Measurements from ENCODE around the gene CFAP58.

CFAP58 gene

DNA sequence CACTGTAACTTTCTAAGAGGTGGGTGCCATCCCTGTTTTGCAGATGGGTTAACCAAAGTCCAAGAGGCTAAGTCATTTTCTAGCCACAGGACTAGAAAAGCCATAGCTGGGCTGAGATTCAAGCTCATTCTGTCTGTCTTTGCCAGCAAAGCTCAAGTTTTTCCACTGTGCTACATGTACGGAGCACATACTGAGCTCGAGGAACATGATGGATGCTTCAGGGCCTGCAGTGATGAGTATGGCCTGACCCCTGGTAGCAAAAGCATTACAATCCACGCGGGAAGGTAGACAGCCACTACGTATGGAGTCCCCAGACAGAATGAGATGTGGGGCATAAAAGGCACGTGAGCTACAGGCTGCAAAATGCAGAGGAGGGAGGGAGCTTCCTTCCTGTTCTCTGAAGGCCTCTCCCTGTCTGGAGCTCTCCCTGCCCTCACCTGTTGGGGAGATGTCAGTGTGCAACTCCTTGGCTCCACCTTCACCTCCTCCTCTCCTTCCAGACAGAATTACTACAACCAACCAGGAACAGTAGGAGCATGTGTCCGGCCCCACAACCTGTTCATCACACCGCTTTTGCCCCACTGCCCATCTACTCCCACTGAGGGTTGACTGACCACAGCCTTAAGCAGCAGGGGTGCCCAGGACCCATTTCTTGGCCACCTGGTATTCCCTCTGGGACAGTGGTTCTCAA is 31.8 kb upstream of the CFAP58 start:
- FAIRE-seq = no peak

- no peak for FAIRE-seq
These were observed 31.2 kb upstream of the CFAP58 start for GRCh38 chr10:104322416-104322782.

DNA sequence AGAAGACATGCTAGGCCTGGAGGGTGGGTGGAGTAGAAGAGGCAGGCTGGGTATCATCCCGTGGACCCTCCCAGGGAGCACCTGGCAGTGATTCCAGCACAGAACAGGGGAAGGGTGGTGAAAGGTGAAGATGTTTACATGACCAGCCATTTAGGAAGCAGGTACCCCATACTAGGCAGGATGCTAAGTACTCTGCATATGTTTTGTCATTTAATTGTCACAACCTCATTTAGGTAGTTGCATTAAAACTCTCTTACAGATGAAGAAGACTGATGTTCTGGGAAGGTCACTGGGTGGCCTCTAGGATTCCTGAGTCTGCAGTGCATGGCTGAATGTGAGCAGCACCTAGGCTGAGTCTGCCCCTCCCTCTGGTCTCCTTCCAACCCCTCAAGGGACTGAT is 30.5 kb upstream of the CFAP58 start:
- FAIRE-seq = no peak

DNA sequence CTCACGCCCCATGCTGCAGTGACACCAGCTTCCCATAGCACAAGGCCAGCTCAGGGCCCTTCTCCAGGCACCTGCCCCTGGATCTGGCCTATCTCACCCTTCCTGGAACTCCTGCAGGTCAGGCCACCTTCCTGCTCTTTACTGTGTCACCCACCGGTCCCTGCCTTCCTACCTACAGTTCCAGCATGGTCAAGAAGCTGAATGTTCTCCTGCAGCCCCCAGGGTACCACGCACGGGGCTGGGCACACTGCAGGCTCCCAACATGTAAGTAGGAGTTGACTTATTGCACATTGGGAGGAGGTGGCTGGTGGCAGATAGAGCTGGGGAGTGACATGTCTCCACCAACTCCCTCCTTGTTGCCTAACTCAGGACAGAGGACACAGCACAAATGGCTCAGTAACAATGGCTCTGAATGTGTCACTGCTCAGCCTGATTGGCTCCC is 29.9 kb upstream of the CFAP58 start:
- FAIRE-seq = no peak

GRCh38 chr10:104324221-104324686 is 29.4 kb upstream of the CFAP58 start:
- FAIRE-seq = no peak

DNA sequence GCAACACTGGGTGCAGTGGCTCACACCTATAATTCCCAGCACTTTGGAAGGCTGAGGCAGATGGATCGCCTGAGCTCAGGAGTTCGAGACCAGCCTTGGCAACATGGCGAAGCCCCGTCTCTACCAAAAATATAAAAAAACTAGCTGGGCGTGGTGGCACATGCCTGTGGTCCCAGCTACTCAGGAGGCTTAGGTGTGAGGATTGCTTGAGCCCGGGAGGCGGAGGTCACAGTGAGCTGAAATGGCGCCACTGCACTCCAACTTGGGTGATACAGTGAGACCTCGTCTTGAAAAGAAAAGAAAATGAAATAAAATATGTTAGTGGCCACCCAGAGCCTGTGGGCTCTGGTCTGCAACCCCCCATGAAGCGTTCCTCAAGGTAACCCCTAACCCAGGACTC is 28.7 kb upstream of the CFAP58 start:
- no peak for FAIRE-seq

DNA sequence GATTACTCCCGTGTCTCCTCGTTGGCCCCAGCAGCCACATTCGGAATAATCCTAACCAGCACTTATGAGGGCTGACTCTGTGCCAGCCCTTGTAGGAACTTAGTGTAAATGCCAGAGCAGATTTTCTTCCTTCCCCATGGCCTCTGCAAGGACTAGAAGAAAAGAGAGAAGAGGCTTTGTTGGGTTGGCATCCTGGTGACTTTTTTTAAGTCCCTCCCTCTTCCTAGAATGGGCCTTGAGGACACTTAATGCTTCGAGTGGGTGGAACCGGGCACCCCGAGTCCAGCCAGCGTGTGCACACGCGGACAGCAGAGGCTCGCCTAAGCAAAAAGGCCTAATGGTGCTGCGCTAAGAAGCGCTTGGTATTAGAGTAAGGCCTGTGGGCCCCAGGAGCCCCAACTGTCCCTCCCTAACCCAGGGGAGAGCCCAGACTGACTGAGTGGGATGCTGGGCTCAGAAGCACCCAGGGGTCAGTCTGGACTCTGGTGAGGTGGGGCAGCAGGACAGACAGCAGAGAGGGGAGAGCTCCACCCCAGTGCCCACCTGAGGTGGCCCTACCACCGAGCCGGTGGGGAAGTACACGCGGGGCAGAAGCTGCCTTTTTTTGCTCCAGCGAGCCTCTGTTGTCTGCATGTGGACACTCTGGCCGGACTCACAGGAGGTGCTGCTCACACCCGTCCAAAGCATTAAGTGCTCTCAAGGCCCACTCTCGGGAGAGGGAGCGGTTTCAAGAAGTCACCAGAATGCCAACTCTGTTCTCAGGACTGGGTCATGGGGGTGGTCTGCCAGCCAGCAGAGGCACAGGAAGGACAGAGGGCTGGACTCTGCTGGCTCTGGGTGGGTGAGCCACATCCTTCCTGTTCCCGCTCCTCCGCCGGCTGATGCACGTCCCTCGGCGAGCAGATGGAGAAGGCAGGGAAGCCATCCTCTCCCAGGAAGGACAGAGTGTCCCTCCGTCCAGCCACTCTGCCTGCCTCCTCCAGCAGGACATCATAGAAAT is 27.9 kb upstream of the CFAP58 start:
- FAIRE-seq = no peak

GRCh38 chr10:104326991-104327610 is 26.5 kb upstream of the CFAP58 start:
- no peak for FAIRE-seq

- FAIRE-seq = no peak
These were observed 25.6 kb upstream of the CFAP58 start for GRCh38 chr10:104327745-104328645.

DNA sequence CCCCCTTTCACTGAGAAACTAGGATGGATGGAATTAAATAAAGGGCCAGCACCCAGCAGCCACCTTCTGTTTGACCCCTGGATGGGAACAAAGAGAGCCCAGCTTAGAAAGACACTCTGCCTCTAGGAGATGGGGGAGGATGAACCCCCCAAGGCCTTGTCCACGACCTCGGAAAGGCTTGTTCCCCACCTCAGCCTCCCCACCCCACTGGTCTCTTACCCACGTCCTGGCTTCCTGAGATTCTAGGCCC is 25.1 kb upstream of the CFAP58 start:
- FAIRE-seq = no peak

DNA sequence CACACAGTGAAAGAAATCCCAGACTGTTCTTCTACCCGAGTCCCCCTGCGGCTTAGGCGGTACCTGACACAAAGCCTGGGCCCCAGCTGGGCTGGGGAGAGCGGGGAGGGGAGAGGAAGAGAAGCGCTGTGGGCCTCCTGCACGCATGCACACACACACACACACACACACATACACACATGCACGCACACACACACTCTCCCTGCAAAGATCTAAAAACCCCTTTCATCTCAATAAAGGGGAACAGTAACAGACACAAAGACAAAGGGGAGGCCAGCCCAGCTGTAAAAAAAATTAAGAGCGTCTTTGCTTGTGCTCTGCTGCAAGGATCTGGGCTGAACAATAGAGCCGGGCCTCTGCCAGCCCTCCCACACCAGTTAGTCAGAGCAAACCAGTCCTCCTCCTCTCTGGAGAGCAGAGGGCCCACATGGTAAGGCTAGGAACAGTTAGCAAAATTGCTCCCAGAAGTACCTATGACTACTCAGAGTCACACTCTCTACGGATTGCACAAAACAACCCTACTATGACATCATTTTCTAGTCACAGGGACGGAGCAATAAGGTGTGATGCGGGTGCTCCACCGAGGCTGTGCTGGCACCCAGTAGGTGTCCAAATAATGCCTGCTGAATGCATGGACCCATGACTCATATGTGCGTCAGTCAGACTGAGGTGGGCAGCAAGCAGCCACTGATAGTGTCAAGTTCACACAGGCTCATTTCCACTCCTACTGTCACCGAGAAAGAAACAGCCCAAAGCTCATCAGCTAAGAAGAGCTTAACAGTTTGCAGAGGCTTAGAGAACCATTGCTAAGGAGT is 24.5 kb upstream of the CFAP58 start:
- no peak for FAIRE-seq

DNA sequence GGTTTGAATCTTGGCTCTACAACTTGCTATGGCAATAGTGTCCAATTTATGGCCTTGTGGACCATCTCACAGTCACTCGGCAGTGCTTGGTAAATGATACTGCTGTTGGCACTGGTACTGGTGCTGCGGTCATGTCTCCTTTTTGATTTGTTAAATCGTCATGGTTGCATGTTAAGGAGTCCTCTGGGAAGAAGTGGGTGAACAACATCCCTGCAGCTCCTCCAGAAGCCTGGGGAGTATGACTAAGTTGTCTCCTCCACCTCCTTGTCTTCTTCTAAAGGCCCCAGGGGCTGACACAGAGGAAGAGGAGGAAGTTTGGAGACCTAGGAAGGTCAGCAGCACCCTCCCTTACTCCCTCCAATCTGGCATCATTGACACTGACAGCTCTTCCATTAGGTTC is 23.9 kb upstream of the CFAP58 start:
- no peak for FAIRE-seq

- FAIRE-seq = no peak
These were observed 23.2 kb upstream of the CFAP58 start for GRCh38 chr10:104330168-104331110.

DNA sequence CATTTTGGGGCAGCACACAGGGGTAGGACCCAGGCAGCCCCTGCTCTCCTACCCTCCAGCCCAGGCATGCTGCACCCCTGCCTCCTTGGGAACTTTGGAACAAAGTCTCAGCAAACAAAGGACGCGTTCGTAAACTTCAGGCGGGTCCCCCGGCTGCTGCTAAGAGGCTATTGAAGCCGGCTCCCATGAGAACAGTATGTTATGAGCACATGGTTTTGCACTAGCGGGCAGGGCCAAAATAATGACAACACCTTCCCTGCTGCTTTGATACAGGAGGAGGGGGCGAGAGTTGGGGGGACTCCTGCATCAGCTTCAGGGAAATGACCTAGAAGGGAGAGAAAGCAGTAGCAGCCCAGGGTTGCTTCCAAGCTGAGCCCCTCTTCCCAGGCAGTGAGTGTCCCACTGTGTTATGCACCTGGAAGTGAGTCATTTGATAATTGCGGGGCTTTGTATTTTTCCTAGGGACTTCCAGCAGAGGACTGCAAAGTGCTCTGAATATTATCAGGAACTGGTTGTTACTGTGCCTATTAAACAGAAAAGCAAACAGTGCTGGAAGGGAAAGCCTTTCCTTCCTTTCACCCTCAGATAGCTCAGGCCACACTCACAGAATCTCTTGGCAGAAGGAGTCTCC is 22.3 kb upstream of the CFAP58 start:
- FAIRE-seq = no peak

- no peak for FAIRE-seq
These were observed 21.2 kb upstream of the CFAP58 start for GRCh38 chr10:104332243-104333031.

GRCh38 chr10:104333032-104333727 is 20.5 kb upstream of the CFAP58 start:
- FAIRE-seq = no peak

GRCh38 chr10:104333728-104334373 is 19.8 kb upstream of the CFAP58 start:
- FAIRE-seq = no peak

DNA sequence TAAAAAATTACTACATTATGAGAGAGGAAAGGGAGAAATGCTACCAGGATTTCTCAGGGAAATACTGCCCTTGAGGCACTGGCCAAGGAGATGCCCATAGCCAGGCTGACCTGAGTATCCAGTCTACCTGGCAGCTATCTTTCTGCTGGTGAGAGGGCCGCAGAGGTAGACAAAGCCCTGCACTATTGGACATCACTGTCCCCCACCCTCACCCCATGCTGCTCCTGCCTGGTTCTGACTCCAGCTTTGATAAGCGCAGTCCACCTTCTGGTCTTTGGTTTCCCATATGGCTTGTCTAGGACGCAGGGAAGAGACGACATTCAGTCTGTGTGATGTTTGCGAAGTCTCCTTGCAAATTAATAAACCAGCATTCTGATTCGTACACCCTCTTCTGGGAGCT is 19.1 kb upstream of the CFAP58 start:
- no peak for FAIRE-seq
